ENCODE data around the gene MEG3. TPM values are rescaled to one million over a fixed set of nuclear protein-coding genes. Genes with fewer than 3 reads are reported as not detected.

MEG3 gene
- total and polyA plus RNA-seq, 2 of the 4 experiments (the other 2 are of a cell fraction), result 31.5 to 556 TPM

DNA sequence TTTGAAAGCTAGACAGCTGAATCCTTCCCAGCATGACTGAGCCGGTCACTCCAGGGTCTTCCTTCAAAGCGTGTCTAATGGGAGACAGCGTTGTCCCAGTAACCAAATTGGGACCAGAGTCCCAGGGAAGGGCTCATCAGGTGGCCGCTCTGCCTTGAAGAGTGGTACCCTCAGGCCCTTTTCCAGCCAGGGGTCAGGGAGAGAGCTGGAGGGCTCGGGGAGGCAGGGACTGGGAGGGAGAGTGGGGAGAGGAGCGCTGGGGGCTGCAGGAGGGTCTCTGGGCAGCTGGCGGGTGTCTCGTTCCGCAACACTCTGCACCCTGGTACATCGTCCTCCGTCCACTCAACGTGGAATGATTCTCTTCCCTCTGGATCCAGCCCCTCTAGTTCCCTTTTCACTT, 79.2 kb downstream of the MEG3 start (continued):
- TF ChIP-seq, protein P1, sequence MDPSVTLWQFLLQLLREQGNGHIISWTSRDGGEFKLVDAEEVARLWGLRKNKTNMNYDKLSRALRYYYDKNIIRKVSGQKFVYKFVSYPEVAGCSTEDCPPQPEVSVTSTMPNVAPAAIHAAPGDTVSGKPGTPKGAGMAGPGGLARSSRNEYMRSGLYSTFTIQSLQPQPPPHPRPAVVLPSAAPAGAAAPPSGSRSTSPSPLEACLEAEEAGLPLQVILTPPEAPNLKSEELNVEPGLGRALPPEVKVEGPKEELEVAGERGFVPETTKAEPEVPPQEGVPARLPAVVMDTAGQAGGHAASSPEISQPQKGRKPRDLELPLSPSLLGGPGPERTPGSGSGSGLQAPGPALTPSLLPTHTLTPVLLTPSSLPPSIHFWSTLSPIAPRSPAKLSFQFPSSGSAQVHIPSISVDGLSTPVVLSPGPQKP (IDR thresholded peaks at IDR 0.05; ENCODE audit: borderline replicate concordance, low read depth, low read length), result no peak
- TF ChIP-seq RAD21 (IDR thresholded peaks at IDR 0.05; ENCODE audit: low read length) (no peak), POLR2A (IDR thresholded peaks at IDR 0.05; ENCODE audit: low read depth, low read length) (no peak)

DNA sequence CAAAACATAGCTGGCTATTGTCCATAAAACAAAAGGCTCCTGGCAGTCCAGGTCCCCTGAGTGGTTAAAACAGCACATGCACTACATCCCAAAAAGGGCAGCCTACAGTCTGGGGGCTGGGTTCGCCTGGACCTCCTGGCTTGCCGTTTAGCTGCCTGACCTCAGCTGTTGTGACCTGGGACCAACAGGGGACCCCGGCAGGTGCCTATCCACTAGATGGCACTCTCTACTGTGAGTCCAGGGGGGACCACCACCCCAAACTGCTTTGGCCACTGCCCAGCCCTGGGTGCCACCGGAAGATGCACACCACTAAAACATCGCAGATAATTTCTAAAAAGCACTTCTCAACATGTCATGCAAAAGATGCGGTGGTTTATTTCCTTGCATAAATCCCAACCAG, 80.5 kb downstream of the MEG3 start:
- H3K9me3 ChIP-seq (ENCODE audit: control insufficient read depth, insufficient read depth, low read length), result no peaks in the 10 kb centered on the region
- no peak overlapping the region for H3K4me2 ChIP-seq (ENCODE audit: low read depth, low read length)
- no peak overlapping the region for H3K27ac ChIP-seq (ENCODE audit: insufficient read depth, low read length)
- no peak overlapping the region for H3K56ac ChIP-seq (ENCODE audit: extremely low read depth, insufficient read depth, low read length)
- no peaks in the 10 kb centered on the region; the same call in 1 of the 2 replicates for H3K9me1 ChIP-seq (ENCODE audit: insufficient read depth, low read length)
- CTCF ChIA-PET, result interaction anchor here (0.6 to 1.1 kb wide), 2 partner anchors 8 to 711 kb away, joined by 3 read pairs; no protein-coding TSS in a partner anchor
- peaks cover 45% of the 10 kb centered on the region for H4K20me1 ChIP-seq (ENCODE audit: insufficient read depth, low read length)
- no peak overlapping the region for H3K9ac ChIP-seq (ENCODE audit: low read depth, low read length)
- intact Hi-C loops (cut with micrococcal nuclease) (loop anchor here (1.0 kb wide), 1 partner anchor 329 kb away; no protein-coding TSS in a partner anchor), in situ Hi-C loops (cut with MboI; ENCODE audit: low sequenced_read_pairs) (no loop called here), dilution Hi-C loops (cut with HindIII; ENCODE audit: low sequenced_read_pairs, unreplicated experiment) (no loop called here)
- H3K79me1 ChIP-seq (ENCODE audit: low read depth in 1 of 2, low read length in 2 of 2), result peaks cover 5 to 33% of the 10 kb centered on the region in 2 experiments; a peak in 3 of 4 replicates
- no peak overlapping the region for H3K18ac ChIP-seq (ENCODE audit: low read depth, low read length)
- DNase-seq (no peak), ATAC-seq (ENCODE audit: low read depth) (no peak)
- WGBS, 2 experiments (ENCODE audit: extremely low coverage in 2 of 2, insufficient read length in 1 of 2), result 20% methylated on average over 1 of the region's 6 CpGs; no CpG with 5 or more reads in 1 of the 2 experiments
- POLR2A ChIA-PET (ENCODE audit: unreplicated experiment), result no interaction called here
- H3K27me3 ChIP-seq (ENCODE audit: control insufficient read depth, insufficient read depth, low read length), result peaks cover 11% of the 10 kb centered on the region; the same call in 1 of the 2 replicates
- H4K8ac ChIP-seq (ENCODE audit: low read depth in 2 of 2, low read length in 2 of 2), result no peak overlapping the region
- H2AK9ac ChIP-seq (replicated peaks; ENCODE audit: low read depth, low read length, poor library complexity), result no peak overlapping the region
- H4K91ac ChIP-seq (ENCODE audit: insufficient read depth, low read depth, low read length), result no peak overlapping the region
- H2BK20ac ChIP-seq (ENCODE audit: low read depth, low read length), result no peak overlapping the region
- H3K4me3 ChIP-seq (ENCODE audit: insufficient read depth, low read depth, low read length), result no peak overlapping the region
- no peak overlapping the region for H3K14ac ChIP-seq (replicated peaks; ENCODE audit: low read depth, low read length)
- H2AK5ac ChIP-seq (ENCODE audit: low read depth, low read length), result no peak overlapping the region
- H4K5ac ChIP-seq (ENCODE audit: low read depth, low read length), result no peak overlapping the region
- no peak overlapping the region for H2BK120ac ChIP-seq (ENCODE audit: low read depth, low read length)
- H2AFZ ChIP-seq (replicated peaks; ENCODE audit: low read length, poor library complexity), result no peak overlapping the region
- H3K36me3 ChIP-seq (ENCODE audit: control insufficient read depth, insufficient read depth, low read length), result peaks cover 59% of the 10 kb centered on the region
- BruUV-seq (replicated peaks), result no TSS peak
- H3K4ac ChIP-seq (ENCODE audit: low read depth, low read length), result no peak overlapping the region
- no peak overlapping the region for H2BK15ac ChIP-seq (ENCODE audit: low read depth, low read length)
- H2BK5ac ChIP-seq (ENCODE audit: low read depth, low read length, poor library complexity, severe bottlenecking), result no peak overlapping the region
- no peak for TF ChIP-seq NFE2L2 (IDR thresholded peaks at IDR 0.05; ENCODE audit: low read depth, low read length)
- TF ChIP-seq, protein P2, sequence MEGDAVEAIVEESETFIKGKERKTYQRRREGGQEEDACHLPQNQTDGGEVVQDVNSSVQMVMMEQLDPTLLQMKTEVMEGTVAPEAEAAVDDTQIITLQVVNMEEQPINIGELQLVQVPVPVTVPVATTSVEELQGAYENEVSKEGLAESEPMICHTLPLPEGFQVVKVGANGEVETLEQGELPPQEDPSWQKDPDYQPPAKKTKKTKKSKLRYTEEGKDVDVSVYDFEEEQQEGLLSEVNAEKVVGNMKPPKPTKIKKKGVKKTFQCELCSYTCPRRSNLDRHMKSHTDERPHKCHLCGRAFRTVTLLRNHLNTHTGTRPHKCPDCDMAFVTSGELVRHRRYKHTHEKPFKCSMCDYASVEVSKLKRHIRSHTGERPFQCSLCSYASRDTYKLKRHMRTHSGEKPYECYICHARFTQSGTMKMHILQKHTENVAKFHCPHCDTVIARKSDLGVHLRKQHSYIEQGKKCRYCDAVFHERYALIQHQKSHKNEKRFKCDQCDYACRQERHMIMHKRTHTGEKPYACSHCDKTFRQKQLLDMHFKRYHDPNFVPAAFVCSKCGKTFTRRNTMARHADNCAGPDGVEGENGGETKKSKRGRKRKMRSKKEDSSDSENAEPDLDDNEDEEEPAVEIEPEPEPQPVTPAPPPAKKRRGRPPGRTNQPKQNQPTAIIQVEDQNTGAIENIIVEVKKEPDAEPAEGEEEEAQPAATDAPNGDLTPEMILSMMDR (conservative IDR thresholded peaks at IDR 0.05; ENCODE audit: low read depth, low read length), result 0 out of 2 replicates have a peak, but pooled peaks have one; percentile 13
- TF ChIP-seq RAD21 (IDR thresholded peaks at IDR 0.05; ENCODE audit: low read length), result peak; percentile 26; the same call in 1 of the 2 replicates
- no peak for TF ChIP-seq CEBPB (IDR thresholded peaks at IDR 0.05; ENCODE audit: low read depth, low read length)
- TF ChIP-seq MAFK (IDR thresholded peaks at IDR 0.05; ENCODE audit: low read depth, low read length), result no peak
- TF ChIP-seq, protein P3, sequence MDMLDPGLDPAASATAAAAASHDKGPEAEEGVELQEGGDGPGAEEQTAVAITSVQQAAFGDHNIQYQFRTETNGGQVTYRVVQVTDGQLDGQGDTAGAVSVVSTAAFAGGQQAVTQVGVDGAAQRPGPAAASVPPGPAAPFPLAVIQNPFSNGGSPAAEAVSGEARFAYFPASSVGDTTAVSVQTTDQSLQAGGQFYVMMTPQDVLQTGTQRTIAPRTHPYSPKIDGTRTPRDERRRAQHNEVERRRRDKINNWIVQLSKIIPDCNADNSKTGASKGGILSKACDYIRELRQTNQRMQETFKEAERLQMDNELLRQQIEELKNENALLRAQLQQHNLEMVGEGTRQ (IDR thresholded peaks at IDR 0.05; ENCODE audit: low read depth, low read length), result no peak
- TF ChIP-seq RCOR1 (IDR thresholded peaks at IDR 0.05; ENCODE audit: insufficient replicate concordance, low read length), result no peak
- 0 out of 2 replicates have a peak, but pooled peaks have one; percentile 13 for TF ChIP-seq SMC3 (IDR thresholded peaks at IDR 0.05; ENCODE audit: low read depth, low read length)
- no peak for TF ChIP-seq RFX5 (IDR thresholded peaks at IDR 0.05; ENCODE audit: low read depth, low read length)
- no peak for TF ChIP-seq CHD1 (IDR thresholded peaks at IDR 0.05; ENCODE audit: low read depth, low read length)
- TF ChIP-seq MAZ (IDR thresholded peaks at IDR 0.05; ENCODE audit: borderline replicate concordance, low read depth, low read length), result no peak
- TF ChIP-seq POLR2A (IDR thresholded peaks at IDR 0.05; ENCODE audit: low read depth, low read length), result no peak
- no peak overlapping the region for H3K23ac ChIP-seq (ENCODE audit: low read depth, low read length)
- H3K4me1 ChIP-seq (ENCODE audit: control insufficient read depth, insufficient read depth, low read length), result peaks cover 5% of the 10 kb centered on the region; the same call in 1 of the 2 replicates
